K562 (cell line): ENCODE measurements around the gene SLC16A6. TPM values are rescaled to one million over a fixed set of nuclear protein-coding genes. Genes with fewer than 3 reads are reported as not detected.

Experiments used
- ATF7 ChIP-seq: fragments of 450-650 bp; IDR thresholded peaks from 2 replicates; pipeline ENCODE4 v1.7.1; 2014; ENCODE audit warnings: mild to moderate bottlenecking, moderate library complexity
- BHLHE40 ChIP-seq: IDR thresholded peaks from 2 replicates; pipeline ENCODE4 v1.6.1; 2011; ENCODE audit warnings: low read length, improper control_type of control experiment
- ETS1 ChIP-seq: conservative IDR thresholded peaks from 2 replicates; pipeline ENCODE4 v1.6.1; 2011; ENCODE audit warnings: low read depth, mild to moderate bottlenecking, low read length; ENCODE audit not compliant: control insufficient read depth
- ETV5 ChIP-seq: sonication (generic); formaldehyde crosslinking; IDR thresholded peaks from 2 replicates; pipeline ENCODE4 v1.4.0; 2020; ENCODE audit warnings: low read depth, mild to moderate bottlenecking, missing genetic modification reagents
- KLF16 ChIP-seq: IDR thresholded peaks from 2 replicates; pipeline ENCODE4 v1.6.1; 2016; ENCODE audit warnings: antibody characterized with exemption
- LEF1 ChIP-seq: fragments of 450-650 bp; IDR thresholded peaks from 2 replicates; pipeline ENCODE4 v1.6.1; 2016; ENCODE audit warnings: mild to moderate bottlenecking
- MEIS2 ChIP-seq: fragments of 450-650 bp; IDR thresholded peaks from 2 replicates; pipeline ENCODE4 v1.6.1; 2014; ENCODE audit warnings: mild to moderate bottlenecking; ENCODE audit not compliant: partially characterized antibody
- MTA3 ChIP-seq: fragments of 450-650 bp; formaldehyde crosslinking; IDR thresholded peaks from 2 replicates; pipeline ENCODE4 v1.6.1; 2017; ENCODE audit warnings: mild to moderate bottlenecking, borderline replicate concordance
- NCOA4 ChIP-seq: fragments of 450-650 bp; IDR thresholded peaks from 2 replicates; pipeline ENCODE4 v1.6.1; 2018; ENCODE audit warnings: mild to moderate bottlenecking; ENCODE audit not compliant: partially characterized antibody
- POLR2A ChIP-seq: fragments of 450-650 bp; conservative IDR thresholded peaks from 2 replicates; pipeline ENCODE4 v1.6.1; 2016
- POU5F1 ChIP-seq: fragments of 150-350 bp; IDR thresholded peaks from 2 replicates; pipeline ENCODE4 v1.6.1; 2014; ENCODE audit warnings: borderline replicate concordance, low read length, low read depth, mild to moderate bottlenecking; ENCODE audit not compliant: partially characterized antibody
- RAD21 ChIP-seq, 2 experiments: fragments of 250-450 bp in 1 of 2; fragments of 450-650 bp in 1 of 2; sonication (Bioruptor Pico) in 1 of 2; formaldehyde crosslinking in 1 of 2; IDR thresholded peaks in 1 of 2; conservative IDR thresholded peaks in 1 of 2; 2 replicates each; pipeline versions ENCODE4 v1.4.0 to v1.8.0; 2020 to 2022; ENCODE audit warnings: mild to moderate bottlenecking in 2 of 2, moderate library complexity in 1 of 2
- TARDBP ChIP-seq: fragments of 450-650 bp; IDR thresholded peaks from 2 replicates; pipeline ENCODE4 v1.6.1; 2016
- TCF3 ChIP-seq: sonication (generic); formaldehyde crosslinking; IDR thresholded peaks from 2 replicates; pipeline ENCODE4 v1.4.0; 2020; ENCODE audit warnings: mild to moderate bottlenecking, missing genetic modification reagents
- TEAD1 ChIP-seq, 2 experiments: fragments of 450-650 bp in 1 of 2; sonication (generic) in 1 of 2; formaldehyde crosslinking; IDR thresholded peaks; 2 replicates each; pipeline versions ENCODE4 v1.4.0 to v1.8.0; 2020 to 2022; ENCODE audit warnings: mild to moderate bottlenecking in 2 of 2, missing genetic modification reagents in 1 of 2
- TGIF2 ChIP-seq: sonication (generic); formaldehyde crosslinking; IDR thresholded peaks from 2 replicates; pipeline ENCODE4 v1.8.1; 2022; ENCODE audit warnings: mild to moderate bottlenecking, missing genetic modification reagents, moderate library complexity
- TOE1 ChIP-seq, 2 experiments: fragments of 450-650 bp in 1 of 2; sonication (generic) in 1 of 2; formaldehyde crosslinking in 1 of 2; IDR thresholded peaks; 2 replicates each; pipeline versions ENCODE4 v1.7.1 to v1.8.0; 2016 to 2022; ENCODE audit warnings: borderline replicate concordance in 2 of 2, mild to moderate bottlenecking in 2 of 2, antibody characterized with exemption in 1 of 2, inconsistent platforms in 1 of 2, low read depth in 1 of 2, missing genetic modification reagents in 1 of 2, moderate library complexity in 1 of 2
- U2AF1 ChIP-seq: fragments of 200-400 bp; formaldehyde crosslinking; optimal IDR thresholded peaks from 2 replicates; pipeline ENCODE3; 2017; ENCODE audit warnings: mild to moderate bottlenecking, low read depth, low read length, moderate library complexity
- ZNF316 ChIP-seq: fragments of 450-650 bp; IDR thresholded peaks from 2 replicates; pipeline ENCODE4 v1.6.1; 2016
- ZNF511 ChIP-seq: sonication (generic); formaldehyde crosslinking; IDR thresholded peaks from 2 replicates; pipeline ENCODE4 v1.8.0; 2022; ENCODE audit warnings: mild to moderate bottlenecking, missing genetic modification reagents
- ZNF75A ChIP-seq: fragments of 450-650 bp; formaldehyde crosslinking; IDR thresholded peaks from 2 replicates; pipeline ENCODE4 v1.4.0; 2020; ENCODE audit warnings: mild to moderate bottlenecking
- polyA plus RNA-seq, 8 experiments: library from polyadenylated mRNA; depleted of rRNA in 4 of 8; stranded (reverse) in 5 of 8; unstranded in 3 of 8; fragments of >200 nt; fragmentation: Nextera tagmentation in 2 of 8; fragmentation: Illumina TruSeq in 1 of 8; extraction: Ambion mirVana in 2 of 8; extraction: Trizol in 1 of 8; gene quantifications; 2 replicates each; pipeline versions ENCODE4 v1.2.1 to v1.2.3, GENCODE V29; 2011 to 2014; ENCODE audit warnings: inconsistent platforms in 1 of 8, missing spikeins in 1 of 8
- total RNA-seq, 7 experiments: library from RNA; depleted of rRNA in 6 of 7; stranded (reverse); fragments of >200 nt in 6 of 7; fragmentation: Illumina TruSeq in 2 of 7; extraction: Trizol in 2 of 7; gene quantifications; 2 replicates each; pipeline versions ENCODE4 v1.2.1 to v1.2.3, GENCODE V29; 2011 to 2021; ENCODE audit warnings: low replicate concordance in 1 of 7

Gene SLC16A6
- total and polyA plus RNA-seq, 9 of the 15 experiments (the other 6 are each of a cell fraction or from before 2014, with no cell fraction given): 0.05 to 0.31 (median 0.15) TPM

- TF ChIP-seq ZNF511 (CRISPR knock-in tag) (peak; percentile 68; the same call in 1 of the 2 replicates), TEAD1 (CRISPR knock-in tag; IDR thresholded peaks at IDR 0.05) (peak in 1 of 2 experiments; percentile 61; a peak in 1 of 4 replicates), TARDBP (no peak), BHLHE40 (no peak), TOE1 (IDR thresholded peaks at IDR 0.05; ENCODE audit: borderline replicate concordance) (no peak), TOE1 (CRISPR knock-in tag; IDR thresholded peaks at IDR 0.05; ENCODE audit: borderline replicate concordance, low read depth) (no peak), MTA3 (peak; percentile 52; the same call in 1 of the 2 replicates), RAD21 (CRISPR knock-in tag; conservative IDR thresholded peaks at IDR 0.05 in 1 of 2, IDR thresholded peaks at IDR 0.05 in 1 of 2) (peak in 1 of 2 experiments; percentile 23; a peak in 1 of 4 replicates), ATF7 (peak; percentile 33; the same call in 1 of the 2 replicates), POLR2A (peak; percentile 81), ETS1 (no peak), KLF16 (peak; percentile 77; the same call in 1 of the 2 replicates), ZNF75A (CRISPR knock-in tag) (no peak), TGIF2 (CRISPR knock-in tag) (no peak), NCOA4 (no peak), MEIS2 (no peak), ZNF316 (peak; percentile 98), TCF3 (CRISPR knock-in tag) (peak; percentile 17; the same call in 1 of the 2 replicates), LEF1 (no peak), U2AF1 (peak; percentile 73), POU5F1 (no peak), ETV5 (CRISPR knock-in tag) (no peak)
Measured at GRCh38 chr17:68291836-68292688, 1.1 kb upstream of the SLC16A6 start (continued).
